ENCODE data around the gene HPSE2. TPM values are rescaled to one million over a fixed set of nuclear protein-coding genes. Genes with fewer than 3 reads are reported as not detected.

The HPSE2 gene
- polyA plus RNA-seq, 1 of the 3 experiments (the other 2 are of a cell fraction): not detected

- no peak overlapping the region for H3K9ac ChIP-seq
- H3K79me2 ChIP-seq (ENCODE audit: insufficient read depth): no peaks in the 10 kb centered on the region
- H3K4me2 ChIP-seq: no peak overlapping the region
- H2AFZ ChIP-seq (ENCODE audit: low read depth): no peak overlapping the region
- WGBS (ENCODE audit: low lambda C conversion rate): 94% methylated on average over 2 of the region's 9 CpGs
- H3K36me3 ChIP-seq (replicated peaks in 1 of 2; ENCODE audit: control insufficient read depth in 1 of 2, insufficient read depth in 2 of 2, low read length in 1 of 2): peaks cover 0 to 17% of the 10 kb centered on the region in 2 experiments
- H3K4me1 ChIP-seq (ENCODE audit: control insufficient read depth in 1 of 2, insufficient read depth in 2 of 2, low read depth in 1 of 2, low read length in 1 of 2): peaks cover 0 to 4% of the 10 kb centered on the region in 2 experiments; a peak in 1 of 4 replicates
- no peak overlapping the region for H3K4me3 ChIP-seq (ENCODE audit: low read depth in 2 of 2, low read length in 1 of 2)
- no peak overlapping the region for H3K27ac ChIP-seq (ENCODE audit: low read depth in 2 of 2, low read length in 1 of 2)
- TF ChIP-seq PBX3 (IDR thresholded peaks at IDR 0.05): no peak
- TF ChIP-seq SMC3 (IDR thresholded peaks at IDR 0.05; ENCODE audit: low read depth, low read length): no peak
- TF ChIP-seq RXRA (IDR thresholded peaks at IDR 0.05; ENCODE audit: borderline replicate concordance, low read depth): no peak
- TF ChIP-seq NRF1 (IDR thresholded peaks at IDR 0.05; ENCODE audit: low read depth, low read length): no peak
- TF ChIP-seq ZBTB33 (IDR thresholded peaks at IDR 0.05; ENCODE audit: borderline replicate concordance, low read depth): no peak
- TF ChIP-seq TCF12 (IDR thresholded peaks at IDR 0.05): no peak
- TF ChIP-seq USF1 (IDR thresholded peaks at IDR 0.05; ENCODE audit: borderline replicate concordance, low read depth): no peak
- no peak for TF ChIP-seq CHD2 (IDR thresholded peaks at IDR 0.05; ENCODE audit: low read length, partially characterized antibody)
- no peak for TF ChIP-seq GABPA (IDR thresholded peaks at IDR 0.05; ENCODE audit: low read depth)
- no peak for TF ChIP-seq CTCF (IDR thresholded peaks at IDR 0.05)
- no peaks in the 10 kb centered on the region for H3F3A ChIP-seq (replicated peaks; ENCODE audit: insufficient read depth)
- no peaks in the 10 kb centered on the region for H3K9me2 ChIP-seq
- CTCF ChIA-PET: interaction anchor here (1.2 to 1.7 kb wide), 3 partner anchors 43 to 253 kb away, joined by 4 to 7 read pairs (median 4); no protein-coding TSS in a partner anchor
- no peak for DNase-seq
- H3K9me3 ChIP-seq: no peaks in the 10 kb centered on the region
- no peaks in the 10 kb centered on the region for H4K20me1 ChIP-seq (ENCODE audit: insufficient read depth)
- POLR2A ChIA-PET: no interaction called here
- H3K27me3 ChIP-seq (ENCODE audit: insufficient read depth): no peaks in the 10 kb centered on the region
Observed at GRCh38 chr10:98423691-98424120, 811.9 kb downstream of the HPSE2 start.

GRCh38 chr10:98422182-98422581, 813.5 kb downstream of the HPSE2 start:
- no peak for DNase-seq
- Histone ChIP-seq H4K20me1 (ENCODE audit: insufficient read depth) (no peaks in the 10 kb centered on the region), H3K9me3 (no peaks in the 10 kb centered on the region), H3K27me3 (ENCODE audit: insufficient read depth) (no peaks in the 10 kb centered on the region), H3K36me3 (replicated peaks in 1 of 2; ENCODE audit: control insufficient read depth in 1 of 2, insufficient read depth in 2 of 2, low read length in 1 of 2) (peaks cover 0 to 14% of the 10 kb centered on the region in 2 experiments), H3K4me2 (no peak overlapping the region), H3K9me2 (no peaks in the 10 kb centered on the region), H3K27ac (ENCODE audit: low read depth in 2 of 2, low read length in 1 of 2) (no peak overlapping the region), H3K9ac (no peak overlapping the region), H3F3A (replicated peaks; ENCODE audit: insufficient read depth) (no peaks in the 10 kb centered on the region), H3K4me3 (ENCODE audit: low read depth in 2 of 2, low read length in 1 of 2) (no peak overlapping the region), H2AFZ (ENCODE audit: low read depth) (no peak overlapping the region), H3K4me1 (ENCODE audit: control insufficient read depth in 1 of 2, insufficient read depth in 2 of 2, low read depth in 1 of 2, low read length in 1 of 2) (peaks cover 0 to 4% of the 10 kb centered on the region in 2 experiments; a peak in 1 of 4 replicates), H3K79me2 (ENCODE audit: insufficient read depth) (no peaks in the 10 kb centered on the region)
- POLR2A ChIA-PET: interaction anchor here (0.5 kb wide), 1 partner anchor 625 kb away, joined by 3 read pairs; no protein-coding TSS in a partner anchor
- 96% methylated on average over 9 of the region's 10 CpGs for WGBS (ENCODE audit: low lambda C conversion rate)
- CTCF ChIA-PET: interaction anchor here (1.7 kb wide), 1 partner anchor 113 kb away, joined by 7 read pairs; no protein-coding TSS in a partner anchor
- TF ChIP-seq SIN3A (IDR thresholded peaks at IDR 0.05; ENCODE audit: borderline replicate concordance, low read depth, low read length) (no peak), REST (IDR thresholded peaks at IDR 0.05; ENCODE audit: low read depth, low read length) (no peak), FOXJ3 (CRISPR knock-in tag; IDR thresholded peaks at IDR 0.05) (no peak), RXRA (IDR thresholded peaks at IDR 0.05; ENCODE audit: borderline replicate concordance, low read depth) (no peak), CHD2 (IDR thresholded peaks at IDR 0.05; ENCODE audit: low read length, partially characterized antibody) (no peak), USF1 (IDR thresholded peaks at IDR 0.05; ENCODE audit: borderline replicate concordance, low read depth) (no peak), SMC3 (IDR thresholded peaks at IDR 0.05; ENCODE audit: low read depth, low read length) (no peak)

All from SK-N-SH (cell line).